Transverse colon (tissue), 4 donors: Measurements from ENCODE around the gene G6PC3. TPM values are rescaled to one million over a fixed set of nuclear protein-coding genes. Genes with fewer than 3 reads are reported as not detected.
A peak's percentile ranks its signal among the peaks of the same experiment; 100 is the strongest.

ENCODE experiments used
- DNase-seq: peaks from one replicate; pipeline ENCODE4 v3.0.0-alpha.2; 2019
- H3K27ac ChIP-seq, 4 donors: fragments of 200-600 bp; sonication (generic); 2 replicates each; pipeline ENCODE4 v1.5.1; 2016 to 2018; ENCODE audit warnings: inconsistent platforms in 4 of 4
- H3K27me3 ChIP-seq: fragments of 200-600 bp; sonication (generic); 2 replicates; pipeline ENCODE4 v1.5.1; 2017; ENCODE audit warnings: inconsistent platforms
- H3K36me3 ChIP-seq, 4 donors: fragments of 200-600 bp; sonication (generic); 2 replicates each; pipeline ENCODE4 v1.5.1; 2017 to 2019; ENCODE audit warnings: inconsistent platforms in 4 of 4
- H3K4me1 ChIP-seq, 4 donors: fragments of 200-600 bp; sonication (generic); 2 replicates each; pipeline ENCODE4 v1.5.1; 2017 to 2020; ENCODE audit warnings: inconsistent platforms in 4 of 4
- H3K4me3 ChIP-seq, 4 donors: fragments of 200-600 bp; sonication (generic); 1 replicate in 1 of 4; 2 replicates in 3 of 4; pipeline versions ENCODE4 v1.5.1 to v1.6.1; 2017 to 2019; ENCODE audit warnings: inconsistent platforms in 4 of 4
- H3K9me3 ChIP-seq, 2 donors: fragments of 200-600 bp; sonication (generic); 2 replicates each; pipeline ENCODE4 v1.5.1; 2017 to 2019; ENCODE audit warnings: inconsistent platforms in 2 of 2
- CTCF ChIP-seq, 5 experiments: fragments of 200-600 bp in 3 of 5; fragments of 450-650 bp in 2 of 5; sonication (generic) in 3 of 5; IDR thresholded peaks; 1 replicate in 2 of 5; 2 replicates in 3 of 5; pipeline ENCODE4 v1.5.1; 2016 to 2017; ENCODE audit warnings: antibody characterized with exemption in 5 of 5, inconsistent platforms in 3 of 5, mild to moderate bottlenecking in 2 of 5, moderate library complexity in 1 of 5
- EP300 ChIP-seq: sonication (generic); formaldehyde crosslinking; IDR thresholded peaks from one replicate; pipeline ENCODE4 v1.6.1; 2017; ENCODE audit warnings: antibody characterized with exemption, low read depth
- POLR2A ChIP-seq: fragments of 450-650 bp; IDR thresholded peaks from one replicate; pipeline ENCODE4 v1.6.1; 2016; ENCODE audit warnings: antibody characterized with exemption, mild to moderate bottlenecking, moderate library complexity
- POLR2AphosphoS5 ChIP-seq, 3 donors: sonication (generic); formaldehyde crosslinking; IDR thresholded peaks; one replicate each; pipeline ENCODE4 v1.6.1; 2016; ENCODE audit warnings: antibody characterized with exemption in 3 of 3
- WGBS, 2 donors: methylation state at CpG; one replicate each; pipeline ENCODE4 v1.1.5; 2018; ENCODE audit warnings: low coverage in 1 of 2; 5-methylcytosine and 5-hydroxymethylcytosine counted together
- in situ Hi-C, 4 donors: fragments of 200-750 bp; cut with MboI; loops; one replicate each; pipeline versions ENCODE4 v1.15.0 to v1.15.1; 2017; ENCODE audit warnings: low sequenced_read_pairs in 3 of 4, low pct_ligation_motif_present in 1 of 4, low pct_unique_long_range_greater_than_20kb in 1 of 4
- intact Hi-C: fragments of 100-400 bp; cut with DNase I; formaldehyde crosslinking; loops from one replicate; pipeline ENCODE4 v1.15.1; 2023; ENCODE audit warnings: low total_unique reads
- total RNA-seq, 4 donors: library from RNA; depleted of rRNA; stranded (reverse); fragments of >200 nt; gene quantifications; one replicate each; pipeline ENCODE4 v1.1.0, GENCODE V29; 2016

Gene G6PC3
- total RNA-seq, 4 donors from 2014 or later: 5.2 to 35.6 (median 18.5) TPM

- H3K9me3 ChIP-seq: no peaks in the 10 kb centered on the region
- in situ Hi-C loops: loop anchor here in 1 of 4 donors (25.0 kb wide), 1 partner anchor 98 kb away; the partner anchor contains the start of gene ASB16
- peaks cover 7 to 33% (median 16%) of the 10 kb centered on the region in 4 donors for H3K4me1 ChIP-seq
- no peak for DNase-seq
- no peak for TF ChIP-seq EP300
- no peak for TF ChIP-seq CTCF (IDR thresholded peaks at IDR 0.05)
- no peak overlapping the region for H3K4me3 ChIP-seq
- H3K27me3 ChIP-seq: no peaks in the 10 kb centered on the region
- H3K27ac ChIP-seq: no peak overlapping the region
- H3K36me3 ChIP-seq: peaks cover 0 to 28% (median 10%) of the 10 kb centered on the region in 4 donors
- WGBS, 2 donors: 75 to 77% methylated on average over 6 to 10 of the region's 10 CpGs
- intact Hi-C loops: no loop called here
Measured at GRCh38 chr17:44063704-44064639, 6.6 kb upstream of the G6PC3 start.

- Histone ChIP-seq H3K36me3 (peaks cover 0 to 20% (median 9%) of the 10 kb centered on the region in 4 donors), H3K27ac (peak overlapping the region; percentile 92 to 98 (median 95)), H3K27me3 (no peaks in the 10 kb centered on the region), H3K9me3 (no peaks in the 10 kb centered on the region), H3K4me1 (peaks cover 10 to 38% (median 19%) of the 10 kb centered on the region in 4 donors), H3K4me3 (peak overlapping the region; percentile 45 to 76 (median 67))
- intact Hi-C loops: no loop called here
- WGBS, 2 donors: 0 to 1% methylated on average over 3 to 9 of the region's 9 CpGs
- in situ Hi-C loops: loop anchor here in 1 of 4 donors (25.0 kb wide), 1 partner anchor 97 kb away; the partner anchor contains the start of gene ASB16
- DNase-seq: no peak
- TF ChIP-seq POLR2A (no peak), EP300 (no peak), CTCF (IDR thresholded peaks at IDR 0.05) (no peak), POLR2AphosphoS5 (IDR thresholded peaks at IDR 0.05) (no peak)
Measured at GRCh38 chr17:44065668-44066203, 4.8 kb upstream of the G6PC3 start.

- peak within 1 kb of the TSS; percentile 45 to 76 (median 67) for H3K4me3 ChIP-seq
- peak within 1 kb of the TSS; percentile 92 to 98 (median 95) for H3K27ac ChIP-seq
- peak; percentile 94 for DNase-seq
- H3K4me1 ChIP-seq: peaks cover 12 to 43% (median 24%) of the 10 kb centered on the region in 4 donors
- in situ Hi-C loops: loop anchor here in 1 of 4 donors (25.0 kb wide), 1 partner anchor 96 kb away; the partner anchor contains the start of gene ASB16
- 0 to 2% methylated on average over 4 to 31 of the region's 65 CpGs for WGBS, 2 donors
- intact Hi-C loops: no loop called here
- H3K27me3 ChIP-seq: no peaks in the 10 kb centered on the region
- H3K36me3 ChIP-seq: peaks cover 0 to 20% (median 9%) of the 10 kb centered on the region in 4 donors
- TF ChIP-seq POLR2AphosphoS5 (IDR thresholded peaks at IDR 0.05): peak; percentile 70 to 78 (median 77)
- peak; percentile 59 for TF ChIP-seq POLR2A
- TF ChIP-seq EP300: no peak
- no peaks in the 10 kb centered on the region for H3K9me3 ChIP-seq
Measured at GRCh38 chr17:44066204-44066930, 4.2 kb upstream of the G6PC3 start, which contains the start of gene LSM12. LSM12 (minus strand) TSS chr17:44066671; CDS start chr17:44066587, 84 bp downstream.

DNA sequence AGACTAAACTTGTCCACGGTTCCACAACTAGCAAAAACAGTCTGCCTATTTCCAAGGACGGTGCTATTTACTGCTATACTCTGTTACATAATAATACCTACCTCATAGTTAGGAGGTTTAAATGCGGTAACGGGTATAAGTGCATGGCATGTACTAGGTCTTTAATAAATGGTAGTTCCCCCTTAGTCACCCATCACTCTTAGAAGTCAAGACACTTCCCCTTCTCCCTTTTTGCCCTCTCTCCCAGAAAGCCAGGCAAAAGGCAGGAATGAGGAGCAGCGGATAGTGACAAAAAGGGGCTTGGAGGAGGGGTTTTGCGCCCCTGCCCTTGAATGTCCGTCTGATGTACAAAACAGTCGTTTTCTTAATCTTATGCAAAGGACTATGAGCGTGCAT, 3.0 kb upstream of the G6PC3 start:
- Histone ChIP-seq H3K36me3 (peaks cover 0 to 10% (median 5%) of the 10 kb centered on the region in 4 donors), H3K9me3 (no peaks in the 10 kb centered on the region), H3K27ac (peak overlapping the region; percentile 92 to 98 (median 95)), H3K4me3 (no peak overlapping the region), H3K4me1 (peaks cover 17 to 51% (median 31%) of the 10 kb centered on the region in 4 donors), H3K27me3 (no peaks in the 10 kb centered on the region)
- WGBS, 2 donors: 89 to 90% methylated on average over 8 to 9 of the region's 9 CpGs
- DNase-seq: no peak
- intact Hi-C loops (no loop called here), in situ Hi-C loops (loop anchor here in 1 of 4 donors (25.0 kb wide), 1 partner anchor 95 kb away; the partner anchor contains the start of gene ASB16)
- TF ChIP-seq POLR2A: no peak
- no peak for TF ChIP-seq POLR2AphosphoS5 (IDR thresholded peaks at IDR 0.05)
- no peak for TF ChIP-seq EP300
- TF ChIP-seq CTCF (IDR thresholded peaks at IDR 0.05): no peak
